Stomach smooth muscle (tissue), 2 donors: ENCODE results near the gene INSM2.

Source experiments
- H3K27ac ChIP-seq: one replicate; pipeline ENCODE4 v1.7.0; 2013; ENCODE audit warnings: mild to moderate bottlenecking, low read length, inconsistent platforms
- H3K27me3 ChIP-seq, 2 donors: one replicate each; pipeline ENCODE4 v1.7.0; 2013; ENCODE audit warnings: low read length in 2 of 2; ENCODE audit not compliant: insufficient read depth in 2 of 2, control insufficient read depth in 1 of 2
- H3K36me3 ChIP-seq, 2 donors: one replicate each; pipeline ENCODE4 v1.7.0; 2013; ENCODE audit warnings: low read length in 2 of 2; ENCODE audit not compliant: control insufficient read depth in 2 of 2, insufficient read depth in 2 of 2
- H3K4me1 ChIP-seq: one replicate; pipeline ENCODE4 v1.7.0; 2013; ENCODE audit warnings: low read length; ENCODE audit not compliant: control insufficient read depth, insufficient read depth
- H3K4me3 ChIP-seq, 2 donors: one replicate each; pipeline ENCODE4 v1.7.0; 2013; ENCODE audit warnings: low read length in 2 of 2
- H3K9ac ChIP-seq, 2 donors: one replicate each; pipeline ENCODE4 v1.7.0; 2013; ENCODE audit warnings: low read length in 2 of 2, mild to moderate bottlenecking in 1 of 2
- H3K9me3 ChIP-seq, 2 donors: one replicate each; pipeline ENCODE4 v1.7.0; 2013; ENCODE audit warnings: low read length in 2 of 2; ENCODE audit not compliant: control insufficient read depth in 2 of 2
- donor health status: healthy.
- donor health status: Pancreatic carcinoma.

The INSM2 gene

GRCh38 chr14:35519986-35520385 is 14.0 kb upstream of the INSM2 start:
- no peak overlapping the region for H3K4me3 ChIP-seq
- no peaks in the 10 kb centered on the region for H3K9me3 ChIP-seq

GRCh38 chr14:35525695-35526094 is 8.3 kb upstream of the INSM2 start:
- H3K27me3 ChIP-seq, result peaks cover 2 to 4% of the 10 kb centered on the region in 2 donors
- no peak overlapping the region for H3K27ac ChIP-seq
- H3K4me3 ChIP-seq, result no peak overlapping the region
- no peaks in the 10 kb centered on the region for H3K4me1 ChIP-seq
- no peaks in the 10 kb centered on the region for H3K36me3 ChIP-seq
- no peaks in the 10 kb centered on the region for H3K9me3 ChIP-seq
- H3K9ac ChIP-seq, result no peak overlapping the region

More at GRCh38 chr14:35519986-35520385, 14.0 kb upstream of the INSM2 start:
- no peak overlapping the region for H3K27ac ChIP-seq
- no peaks in the 10 kb centered on the region for H3K36me3 ChIP-seq
- no peak overlapping the region for H3K9ac ChIP-seq
- H3K4me1 ChIP-seq, result no peaks in the 10 kb centered on the region
- H3K27me3 ChIP-seq, result no peaks in the 10 kb centered on the region

- Histone ChIP-seq H3K9ac (no peak overlapping the region), H3K36me3 (no peaks in the 10 kb centered on the region), H3K9me3 (no peaks in the 10 kb centered on the region), H3K4me1 (no peaks in the 10 kb centered on the region), H3K27ac (no peak overlapping the region), H3K27me3 (peaks cover 2 to 13% of the 10 kb centered on the region in 2 donors), H3K4me3 (no peak overlapping the region)
These were observed 7.0 kb upstream of the INSM2 start for GRCh38 chr14:35526962-35527361.

GRCh38 chr14:35531960-35532747 is 1.8 kb upstream of the INSM2 start:
- H3K27me3 ChIP-seq, result peaks cover 21 to 52% of the 10 kb centered on the region in 2 donors
- H3K36me3 ChIP-seq, result no peaks in the 10 kb centered on the region
- no peak overlapping the region for H3K9ac ChIP-seq
- H3K4me1 ChIP-seq, result peaks cover 18% of the 10 kb centered on the region
- H3K9me3 ChIP-seq, result no peaks in the 10 kb centered on the region
- no peak overlapping the region for H3K27ac ChIP-seq
- H3K4me3 ChIP-seq, result no peak overlapping the region

- Histone ChIP-seq H3K9ac (no peak overlapping the region), H3K4me3 (peak overlapping the region; percentile 48 to 64), H3K36me3 (no peaks in the 10 kb centered on the region), H3K27ac (no peak overlapping the region), H3K4me1 (peaks cover 18% of the 10 kb centered on the region), H3K27me3 (peaks cover 21 to 52% of the 10 kb centered on the region in 2 donors), H3K9me3 (no peaks in the 10 kb centered on the region)
These were observed 1.1 kb upstream of the INSM2 start for GRCh38 chr14:35532783-35533356.

- Histone ChIP-seq H3K4me3 (peak overlapping the region; percentile 48 to 64), H3K27ac (no peak overlapping the region), H3K9ac (no peak overlapping the region), H3K9me3 (no peaks in the 10 kb centered on the region), H3K27me3 (peaks cover 21 to 52% of the 10 kb centered on the region in 2 donors), H3K36me3 (no peaks in the 10 kb centered on the region), H3K4me1 (peaks cover 18% of the 10 kb centered on the region)
These were observed 376 bp downstream of the INSM2 start for GRCh38 chr14:35534208-35534872.

- no peak overlapping the region for H3K27ac ChIP-seq
- H3K4me3 ChIP-seq, result peak overlapping the region in 1 of 2 donors; percentile 47
These were observed 1.0 kb downstream of the INSM2 start for GRCh38 chr14:35534873-35535482.

GRCh38 chr14:35535483-35536112 is 1.6 kb downstream of the INSM2 start:
- Histone ChIP-seq H3K9me3 (no peaks in the 10 kb centered on the region), H3K27me3 (peaks cover 19 to 49% of the 10 kb centered on the region in 2 donors), H3K4me1 (peaks cover 18% of the 10 kb centered on the region), H3K27ac (no peak overlapping the region), H3K36me3 (peaks cover 0 to 4% of the 10 kb centered on the region in 2 donors), H3K9ac (no peak overlapping the region), H3K4me3 (peak overlapping the region in 1 of 2 donors; percentile 47)

More at GRCh38 chr14:35534873-35535482, 1.0 kb downstream of the INSM2 start:
- Histone ChIP-seq H3K36me3 (peaks cover 0 to 4% of the 10 kb centered on the region in 2 donors), H3K9me3 (no peaks in the 10 kb centered on the region), H3K4me1 (peaks cover 18% of the 10 kb centered on the region), H3K9ac (no peak overlapping the region), H3K27me3 (peaks cover 20 to 52% of the 10 kb centered on the region in 2 donors)

- Histone ChIP-seq H3K27ac (no peak overlapping the region), H3K9me3 (no peaks in the 10 kb centered on the region), H3K9ac (no peak overlapping the region), H3K4me1 (peaks cover 4% of the 10 kb centered on the region), H3K36me3 (peaks cover 0 to 4% of the 10 kb centered on the region in 2 donors), H3K4me3 (no peak overlapping the region), H3K27me3 (peaks cover 8 to 9% of the 10 kb centered on the region in 2 donors)
These were observed 6.0 kb downstream of the INSM2 start for GRCh38 chr14:35539969-35540368.

GRCh38 chr14:35543006-35543405 is 9.0 kb downstream of the INSM2 start:
- Histone ChIP-seq H3K4me3 (no peak overlapping the region), H3K9ac (no peak overlapping the region), H3K4me1 (no peaks in the 10 kb centered on the region), H3K36me3 (peaks cover 0 to 4% of the 10 kb centered on the region in 2 donors), H3K27ac (no peak overlapping the region), H3K27me3 (no peaks in the 10 kb centered on the region), H3K9me3 (no peaks in the 10 kb centered on the region)
